Pancreas (tissue), 10 donors: ENCODE results near the gene TRPC4AP. TPM values are rescaled to one million over a fixed set of nuclear protein-coding genes. Genes with fewer than 3 reads are reported as not detected.

Source experiments
- ATAC-seq, 4 donors: fragments of 200-7000 bp; cut with Tn5 transposase; one replicate each; pipeline versions ENCODE4 v1.8.0 to v1.9.1; 2020; ENCODE audit warnings: mild to moderate bottlenecking in 4 of 4, moderate library complexity in 4 of 4
- DNase-seq, 6 donors: peaks; one replicate each; pipeline ENCODE4 v3.0.0-alpha.2; 2020
- FAIRE-seq: peaks from 2 replicates; lab custom pipeline; 2012; peaks lifted over from hg19 to GRCh38; lab: Jason Lieb, UNC
- H3K27ac ChIP-seq, 4 donors: fragments of 200-600 bp; sonication (generic); 1 replicate in 3 of 4; 2 replicates in 1 of 4; pipeline versions ENCODE4 v1.5.0 to v1.8.0; 2020
- H3K27me3 ChIP-seq, 4 donors: fragments of 200-600 bp; one replicate each; pipeline ENCODE4 v1.8.0; 2021
- H3K36me3 ChIP-seq, 3 donors: fragments of 200-600 bp; sonication (generic) in 1 of 3; one replicate each; pipeline versions ENCODE4 v1.5.0 to v1.8.0; 2020 to 2021
- H3K4me1 ChIP-seq, 3 donors: fragments of 200-600 bp; one replicate each; pipeline ENCODE4 v1.8.0; 2021
- H3K4me3 ChIP-seq, 4 donors: fragments of 200-600 bp; sonication (generic) in 2 of 4; one replicate each; pipeline versions ENCODE4 v1.5.0 to v1.8.0; 2020 to 2021
- H3K9me3 ChIP-seq, 4 donors: fragments of 200-600 bp; one replicate each; pipeline ENCODE4 v1.8.0; 2021
- WGBS, 2 donors: extraction: QIAGEN DNeasy Blood & Tissue Kit; methylation state at CpG; one replicate each; pipeline ENCODE4 v1.1.7; 2013; 5-methylcytosine and 5-hydroxymethylcytosine counted together
- intact Hi-C, 3 donors: fragments of 100-400 bp; cut with DNase I; formaldehyde crosslinking; loops; one replicate each; pipeline versions ENCODE4 v1.11.1 to v1.14.2; 2022
- polyA plus RNA-seq, 2 donors: library from polyadenylated mRNA; stranded (reverse); fragments of 200-250 nt; gene quantifications; one replicate each; pipeline ENCODE4 v1.2.3, GENCODE V29; 2013
- total RNA-seq, 6 donors: library from RNA; stranded (reverse); fragmentation: NEBNext Ultra II Directional in 4 of 6; extraction: Animal tissue kit (Norgen Biotek cat#: 25700) in 4 of 6; gene quantifications; one replicate each; pipeline versions ENCODE4 v1.2.1 to v1.2.4, GENCODE V29; 2021 to 2023
- TF ChIP-seq, protein P1 (sequence below), 4 donors: fragments of 200-600 bp; sonication (generic) in 3 of 4; IDR thresholded peaks; one replicate each; pipeline versions ENCODE4 v1.5.0 to v1.8.0; 2021; ENCODE audit warnings: antibody characterized with exemption in 4 of 4
- donor health status: healthy with polysubstance abuse.
- donor health status: DM: no; HTN: no; CAD: no; lungs with moderate emphysema.
- donor health status: DM: no; HTN: no; CAD: no.
- donor health status: control.
- donor health status: control.
- donor health status: Bipolar disorder and iron deficiency.
- donor health status: DM: yes; HTN: yes; CAD: no.
- donor health status: DM: no; HTN: no; CAD: no.
- donor health status: DM: no; HTN: no; CAD: no.
- donor health status: DM: yes; HTN: yes; CAD: no.

TRPC4AP gene
- total and polyA plus RNA-seq, 8 donors: 30.7 to 43.1 (median 34.0) TPM

DNA sequence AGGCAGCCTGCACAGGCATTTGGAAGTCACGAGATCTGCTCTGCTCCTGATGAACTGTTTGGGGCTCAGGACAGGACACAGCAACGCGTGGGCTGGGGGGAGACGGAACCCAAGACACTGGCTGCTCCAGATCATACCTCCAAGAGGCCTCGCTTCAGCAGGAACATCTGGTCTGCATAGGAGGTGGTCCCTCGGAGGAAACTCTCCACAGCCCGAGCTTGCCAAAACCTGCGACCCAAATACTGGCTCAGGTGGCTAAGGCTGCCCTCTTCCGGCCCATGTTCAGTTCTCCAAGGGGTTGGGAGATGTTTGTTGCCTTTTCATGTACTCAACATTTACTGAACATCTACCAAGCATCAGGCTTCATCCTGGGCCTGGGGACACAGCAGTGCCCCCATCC, 85.2 kb downstream of the TRPC4AP start:
- 82 to 88% methylated on average over 9 of the region's 9 CpGs for WGBS, 2 donors
- peaks cover 13 to 82% (median 43%) of the 10 kb centered on the region in 3 donors for H3K36me3 ChIP-seq
- peak in 1 of 6 donors; percentile 9 for DNase-seq
- intact Hi-C loops: no loop called here
- ATAC-seq: no peak
- H3K27me3 ChIP-seq: no peaks in the 10 kb centered on the region
- no peak for FAIRE-seq
- no peak overlapping the region for H3K4me3 ChIP-seq
- H3K27ac ChIP-seq: no peak overlapping the region
- TF ChIP-seq, protein P1, sequence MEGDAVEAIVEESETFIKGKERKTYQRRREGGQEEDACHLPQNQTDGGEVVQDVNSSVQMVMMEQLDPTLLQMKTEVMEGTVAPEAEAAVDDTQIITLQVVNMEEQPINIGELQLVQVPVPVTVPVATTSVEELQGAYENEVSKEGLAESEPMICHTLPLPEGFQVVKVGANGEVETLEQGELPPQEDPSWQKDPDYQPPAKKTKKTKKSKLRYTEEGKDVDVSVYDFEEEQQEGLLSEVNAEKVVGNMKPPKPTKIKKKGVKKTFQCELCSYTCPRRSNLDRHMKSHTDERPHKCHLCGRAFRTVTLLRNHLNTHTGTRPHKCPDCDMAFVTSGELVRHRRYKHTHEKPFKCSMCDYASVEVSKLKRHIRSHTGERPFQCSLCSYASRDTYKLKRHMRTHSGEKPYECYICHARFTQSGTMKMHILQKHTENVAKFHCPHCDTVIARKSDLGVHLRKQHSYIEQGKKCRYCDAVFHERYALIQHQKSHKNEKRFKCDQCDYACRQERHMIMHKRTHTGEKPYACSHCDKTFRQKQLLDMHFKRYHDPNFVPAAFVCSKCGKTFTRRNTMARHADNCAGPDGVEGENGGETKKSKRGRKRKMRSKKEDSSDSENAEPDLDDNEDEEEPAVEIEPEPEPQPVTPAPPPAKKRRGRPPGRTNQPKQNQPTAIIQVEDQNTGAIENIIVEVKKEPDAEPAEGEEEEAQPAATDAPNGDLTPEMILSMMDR (IDR thresholded peaks at IDR 0.05): no peak
- H3K4me1 ChIP-seq: no peaks in the 10 kb centered on the region
- H3K9me3 ChIP-seq: no peaks in the 10 kb centered on the region

DNA sequence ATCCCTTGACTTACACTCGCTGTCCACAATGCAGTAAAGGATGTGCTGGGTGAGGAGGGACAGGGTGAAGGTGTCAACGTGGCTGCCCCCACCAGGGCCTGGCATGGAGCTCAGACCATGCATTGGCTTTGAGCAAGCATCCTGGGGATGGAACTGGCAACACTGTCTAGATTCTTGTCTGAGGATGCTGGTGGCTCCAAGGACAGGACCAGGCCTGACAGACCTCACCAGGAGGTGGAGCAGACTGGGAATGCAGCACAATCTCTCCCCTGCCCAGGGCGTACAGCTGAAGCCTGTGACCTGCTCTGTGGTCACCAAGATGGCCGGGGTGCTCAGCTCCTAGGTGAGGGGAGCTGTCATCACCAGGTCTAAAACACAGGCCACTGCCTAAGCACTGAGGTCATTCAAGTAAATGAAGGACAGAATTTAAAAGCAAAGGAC, 86.1 kb downstream of the TRPC4AP start:
- Histone ChIP-seq H3K36me3 (peaks cover 13 to 76% (median 50%) of the 10 kb centered on the region in 3 donors), H3K4me3 (no peak overlapping the region), H3K9me3 (no peaks in the 10 kb centered on the region), H3K27ac (no peak overlapping the region), H3K4me1 (no peaks in the 10 kb centered on the region), H3K27me3 (no peaks in the 10 kb centered on the region)
- intact Hi-C loops: no loop called here
- TF ChIP-seq, protein P1 (IDR thresholded peaks at IDR 0.05): no peak
- ATAC-seq: no peak
- WGBS, 2 donors: 86 to 90% methylated on average over 4 of the region's 4 CpGs
- no peak for FAIRE-seq
- peak in 4 of 6 donors; percentile 3 to 26 (median 8) for DNase-seq

DNA sequence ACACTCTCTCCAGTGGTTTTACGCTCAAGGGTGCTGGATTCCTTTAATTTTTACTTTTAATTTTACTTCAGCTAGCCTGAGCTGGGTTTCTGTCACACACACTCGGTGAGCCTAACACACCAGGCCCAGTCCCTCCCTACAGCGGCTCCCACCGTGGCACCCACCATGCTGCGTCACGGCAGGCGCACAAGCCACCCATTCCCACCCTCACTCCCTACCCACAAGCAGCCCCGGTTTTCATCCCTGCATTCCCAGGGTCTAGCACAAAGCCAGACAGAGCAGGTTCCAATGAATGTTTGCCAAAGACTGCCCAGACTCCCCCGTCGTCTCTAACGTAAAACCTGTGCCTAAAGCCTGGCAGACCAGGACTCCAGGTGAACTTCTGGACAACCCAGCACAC, 86.6 kb downstream of the TRPC4AP start:
- H3K4me1 ChIP-seq: no peaks in the 10 kb centered on the region
- FAIRE-seq (no peak), DNase-seq (peak in 3 of 6 donors; percentile 8 to 35 (median 17)), ATAC-seq (no peak)
- H3K36me3 ChIP-seq: peaks cover 13 to 82% (median 52%) of the 10 kb centered on the region in 3 donors
- no peaks in the 10 kb centered on the region for H3K27me3 ChIP-seq
- H3K27ac ChIP-seq: no peak overlapping the region
- H3K4me3 ChIP-seq: no peak overlapping the region
- intact Hi-C loops: no loop called here
- TF ChIP-seq, protein P1 (IDR thresholded peaks at IDR 0.05): no peak
- no peaks in the 10 kb centered on the region for H3K9me3 ChIP-seq
- 84 to 90% methylated on average over 11 of the region's 11 CpGs for WGBS, 2 donors

DNA sequence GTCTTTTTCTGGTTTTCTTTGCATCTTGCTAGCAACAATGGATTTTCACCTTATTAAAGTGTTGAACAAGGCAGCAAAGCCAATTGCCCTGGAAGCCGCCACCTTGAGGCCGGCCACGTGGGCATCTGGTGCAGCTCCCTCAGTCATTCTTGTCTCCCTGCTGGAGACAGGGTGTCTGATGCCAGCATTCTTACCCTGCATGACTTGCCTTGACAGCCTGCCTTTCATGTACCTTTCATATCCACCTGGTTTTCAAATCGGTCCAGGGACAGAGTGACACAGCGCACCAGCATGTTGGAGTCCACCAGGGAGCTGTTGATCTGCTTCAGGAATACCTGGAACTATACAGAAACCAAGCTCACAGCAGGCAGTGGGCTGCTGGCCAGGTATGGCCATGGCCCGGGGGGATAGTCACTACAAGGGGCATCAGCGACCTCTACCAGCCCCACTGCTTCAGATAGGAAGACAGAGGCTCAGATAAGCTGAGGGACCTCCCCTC, 87.1 kb downstream of the TRPC4AP start:
- no peak for ATAC-seq
- Histone ChIP-seq H3K36me3 (peaks cover 13 to 84% (median 57%) of the 10 kb centered on the region in 3 donors), H3K27me3 (no peaks in the 10 kb centered on the region), H3K9me3 (no peaks in the 10 kb centered on the region), H3K4me1 (no peaks in the 10 kb centered on the region), H3K4me3 (no peak overlapping the region), H3K27ac (no peak overlapping the region)
- DNase-seq: peak in 3 of 6 donors; percentile 11 to 34 (median 13)
- TF ChIP-seq, protein P1 (IDR thresholded peaks at IDR 0.05): no peak
- intact Hi-C loops: no loop called here
- FAIRE-seq: no peak
- 86 to 88% methylated on average over 7 of the region's 7 CpGs for WGBS, 2 donors

DNA sequence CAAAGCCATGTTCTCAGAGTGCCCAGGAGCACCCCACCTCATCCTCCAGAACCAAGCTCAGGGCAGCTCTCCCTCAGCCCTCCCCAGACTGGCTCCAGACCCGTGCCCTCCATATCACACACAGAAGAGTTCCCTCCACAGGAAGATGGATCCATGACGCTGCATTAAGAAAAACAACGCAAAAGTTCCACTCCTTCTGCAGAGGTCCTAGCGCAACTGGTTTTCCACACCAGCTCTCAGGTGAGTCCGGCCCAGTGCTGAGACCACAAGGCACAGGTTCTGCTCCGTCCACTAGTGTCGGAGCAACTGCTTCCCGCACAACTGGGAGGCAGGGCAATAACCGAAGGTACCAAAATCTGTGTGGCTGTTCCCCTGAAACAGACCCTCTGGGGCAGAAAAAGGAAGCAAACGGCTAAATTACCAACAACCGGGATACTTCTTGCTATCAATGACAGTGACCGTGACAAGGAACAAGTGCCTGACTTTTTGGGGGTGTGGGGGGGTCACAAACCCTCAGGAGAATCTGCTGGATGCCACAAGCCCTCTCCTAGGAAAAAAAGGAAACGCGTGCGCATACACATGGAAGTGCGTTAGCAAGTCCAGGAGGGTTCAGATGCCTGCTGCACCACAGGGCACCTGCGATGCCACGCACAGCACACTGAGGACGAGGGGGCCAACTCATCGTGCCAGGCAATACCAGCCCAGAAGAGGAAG, 87.7 kb downstream of the TRPC4AP start:
- Histone ChIP-seq H3K9me3 (no peaks in the 10 kb centered on the region), H3K36me3 (peaks cover 11 to 84% (median 58%) of the 10 kb centered on the region in 3 donors), H3K4me3 (no peak overlapping the region), H3K27ac (no peak overlapping the region), H3K27me3 (no peaks in the 10 kb centered on the region), H3K4me1 (no peaks in the 10 kb centered on the region)
- FAIRE-seq (no peak), DNase-seq (peak in 2 of 6 donors; percentile 4 to 27), ATAC-seq (no peak)
- intact Hi-C loops: no loop called here
- WGBS, 2 donors: 91 to 93% methylated on average over 20 of the region's 20 CpGs
- TF ChIP-seq, protein P1 (IDR thresholded peaks at IDR 0.05): no peak
